Measurements from ENCODE around the gene CDH18. TPM values are rescaled to one million over a fixed set of nuclear protein-coding genes. Genes with fewer than 3 reads are reported as not detected.

Gene CDH18
- total RNA-seq, 2 experiments from 2014 or later = not detected

GRCh38 chr5:19975795-19976194, 12.2 kb downstream of the CDH18 start:
- Mint-ChIP-seq H3K4me3 (no peak overlapping the region), H3K27ac (no peak overlapping the region), H3K27me3 (no peaks in the 10 kb centered on the region), H3K4me1 (no peaks in the 10 kb centered on the region), H3K36me3 (no peaks in the 10 kb centered on the region), H3K9me3 (peaks cover 8% of the 10 kb centered on the region)
- DNase-seq = no peak

GRCh38 chr5:19960451-19960850, 27.5 kb downstream of the CDH18 start:
- no peaks in the 10 kb centered on the region for H3K36me3 Mint-ChIP-seq
- no peak for DNase-seq
- H3K27ac Mint-ChIP-seq = no peak overlapping the region
- H3K27me3 Mint-ChIP-seq = no peaks in the 10 kb centered on the region
- H3K4me3 Mint-ChIP-seq = no peak overlapping the region
- peaks cover 6% of the 10 kb centered on the region for H3K9me3 Mint-ChIP-seq
- no peaks in the 10 kb centered on the region for H3K4me1 Mint-ChIP-seq

- no peak overlapping the region for H3K4me3 Mint-ChIP-seq
- no peaks in the 10 kb centered on the region for H3K27me3 Mint-ChIP-seq
- H3K4me1 Mint-ChIP-seq = no peaks in the 10 kb centered on the region
- H3K36me3 Mint-ChIP-seq = no peaks in the 10 kb centered on the region
- no peak overlapping the region for H3K27ac Mint-ChIP-seq
- peaks cover 6% of the 10 kb centered on the region for H3K9me3 Mint-ChIP-seq
- DNase-seq = no peak
Measured at GRCh38 chr5:19959830-19960384, 28.1 kb downstream of the CDH18 start.

GRCh38 chr5:19950897-19951296, 37.1 kb downstream of the CDH18 start:
- Mint-ChIP-seq H3K27me3 (no peaks in the 10 kb centered on the region), H3K9me3 (peaks cover under 1% of the 10 kb centered on the region), H3K4me1 (no peaks in the 10 kb centered on the region), H3K36me3 (no peaks in the 10 kb centered on the region), H3K4me3 (no peak overlapping the region), H3K27ac (no peak overlapping the region)
- DNase-seq = no peak

- H3K9me3 Mint-ChIP-seq = peaks cover 5% of the 10 kb centered on the region
- no peak overlapping the region for H3K4me3 Mint-ChIP-seq
- H3K36me3 Mint-ChIP-seq = no peaks in the 10 kb centered on the region
- no peak overlapping the region for H3K27ac Mint-ChIP-seq
- no peaks in the 10 kb centered on the region for H3K4me1 Mint-ChIP-seq
- DNase-seq = no peak
- no peaks in the 10 kb centered on the region for H3K27me3 Mint-ChIP-seq
Measured at GRCh38 chr5:19940192-19940591, 47.8 kb downstream of the CDH18 start.

GRCh38 chr5:19930451-19930850, 57.5 kb downstream of the CDH18 start:
- Mint-ChIP-seq H3K27ac (no peak overlapping the region), H3K9me3 (peaks cover 5% of the 10 kb centered on the region), H3K4me1 (no peaks in the 10 kb centered on the region), H3K27me3 (no peaks in the 10 kb centered on the region), H3K4me3 (no peak overlapping the region), H3K36me3 (no peaks in the 10 kb centered on the region)
- no peak for DNase-seq

- no peak for DNase-seq
- no peaks in the 10 kb centered on the region for H3K4me1 Mint-ChIP-seq
- peaks cover 5% of the 10 kb centered on the region for H3K9me3 Mint-ChIP-seq
- H3K27ac Mint-ChIP-seq = no peak overlapping the region
- H3K27me3 Mint-ChIP-seq = no peaks in the 10 kb centered on the region
- no peak overlapping the region for H3K4me3 Mint-ChIP-seq
- H3K36me3 Mint-ChIP-seq = no peaks in the 10 kb centered on the region
Measured at GRCh38 chr5:19928562-19929421, 59.2 kb downstream of the CDH18 start.

GRCh38 chr5:19927919-19928318, 60.1 kb downstream of the CDH18 start:
- DNase-seq = no peak
- Mint-ChIP-seq H3K9me3 (peaks cover 5% of the 10 kb centered on the region), H3K4me3 (no peak overlapping the region), H3K27ac (no peak overlapping the region), H3K27me3 (no peaks in the 10 kb centered on the region), H3K36me3 (no peaks in the 10 kb centered on the region), H3K4me1 (no peaks in the 10 kb centered on the region)

- H3K27ac Mint-ChIP-seq = no peak overlapping the region
- no peak overlapping the region for H3K4me3 Mint-ChIP-seq
- H3K4me1 Mint-ChIP-seq = no peaks in the 10 kb centered on the region
- no peaks in the 10 kb centered on the region for H3K27me3 Mint-ChIP-seq
- H3K9me3 Mint-ChIP-seq = peaks cover 5% of the 10 kb centered on the region
- H3K36me3 Mint-ChIP-seq = no peaks in the 10 kb centered on the region
- no peak for DNase-seq
Measured at GRCh38 chr5:19927170-19927569, 60.8 kb downstream of the CDH18 start.

- Mint-ChIP-seq H3K27me3 (no peaks in the 10 kb centered on the region), H3K9me3 (peaks cover 1% of the 10 kb centered on the region), H3K36me3 (no peaks in the 10 kb centered on the region), H3K4me3 (no peak overlapping the region), H3K27ac (no peak overlapping the region), H3K4me1 (no peaks in the 10 kb centered on the region)
- no peak for DNase-seq
Measured at GRCh38 chr5:19923742-19924141, 64.3 kb downstream of the CDH18 start.

- H3K9me3 Mint-ChIP-seq = no peaks in the 10 kb centered on the region
- H3K27me3 Mint-ChIP-seq = no peaks in the 10 kb centered on the region
Measured at GRCh38 chr5:19920761-19921160, 67.2 kb downstream of the CDH18 start.

GRCh38 chr5:19918780-19919179, 69.2 kb downstream of the CDH18 start:
- Mint-ChIP-seq H3K27ac (no peak overlapping the region), H3K4me1 (no peaks in the 10 kb centered on the region), H3K27me3 (no peaks in the 10 kb centered on the region), H3K9me3 (peaks cover 1% of the 10 kb centered on the region), H3K4me3 (no peak overlapping the region), H3K36me3 (no peaks in the 10 kb centered on the region)
- DNase-seq = no peak

More at GRCh38 chr5:19920761-19921160, 67.2 kb downstream of the CDH18 start:
- Mint-ChIP-seq H3K4me3 (no peak overlapping the region), H3K27ac (no peak overlapping the region), H3K36me3 (no peaks in the 10 kb centered on the region), H3K4me1 (no peaks in the 10 kb centered on the region)
- no peak for DNase-seq

- peaks cover 1% of the 10 kb centered on the region for H3K9me3 Mint-ChIP-seq
- H3K36me3 Mint-ChIP-seq = no peaks in the 10 kb centered on the region
- no peaks in the 10 kb centered on the region for H3K4me1 Mint-ChIP-seq
Measured at GRCh38 chr5:19917588-19918122, 70.3 kb downstream of the CDH18 start.

GRCh38 chr5:19910136-19910535, 77.9 kb downstream of the CDH18 start:
- no peak overlapping the region for H3K27ac Mint-ChIP-seq
- no peaks in the 10 kb centered on the region for H3K27me3 Mint-ChIP-seq
- H3K4me3 Mint-ChIP-seq = no peak overlapping the region
- no peaks in the 10 kb centered on the region for H3K36me3 Mint-ChIP-seq
- H3K9me3 Mint-ChIP-seq = peaks cover 3% of the 10 kb centered on the region
- no peak for DNase-seq
- H3K4me1 Mint-ChIP-seq = no peaks in the 10 kb centered on the region

More at GRCh38 chr5:19917588-19918122, 70.3 kb downstream of the CDH18 start:
- H3K27me3 Mint-ChIP-seq = no peaks in the 10 kb centered on the region
- DNase-seq = no peak
- H3K4me3 Mint-ChIP-seq = no peak overlapping the region
- no peak overlapping the region for H3K27ac Mint-ChIP-seq

- no peaks in the 10 kb centered on the region for H3K4me1 Mint-ChIP-seq
- DNase-seq = no peak
- H3K4me3 Mint-ChIP-seq = no peak overlapping the region
- no peaks in the 10 kb centered on the region for H3K27me3 Mint-ChIP-seq
- no peaks in the 10 kb centered on the region for H3K36me3 Mint-ChIP-seq
- no peak overlapping the region for H3K27ac Mint-ChIP-seq
- peaks cover 7% of the 10 kb centered on the region for H3K9me3 Mint-ChIP-seq
Measured at GRCh38 chr5:19904766-19905165, 83.2 kb downstream of the CDH18 start.

GRCh38 chr5:19903611-19904010, 84.4 kb downstream of the CDH18 start:
- no peaks in the 10 kb centered on the region for H3K4me1 Mint-ChIP-seq
- DNase-seq = no peak
- H3K4me3 Mint-ChIP-seq = no peak overlapping the region
- no peaks in the 10 kb centered on the region for H3K27me3 Mint-ChIP-seq
- peaks cover 7% of the 10 kb centered on the region for H3K9me3 Mint-ChIP-seq
- H3K27ac Mint-ChIP-seq = no peak overlapping the region
- no peaks in the 10 kb centered on the region for H3K36me3 Mint-ChIP-seq

Data from activated naive CD8-positive, alpha-beta T cell treated with anti-CD3 and anti-CD28 coated beads for 36 hours (primary cell).